Endothelial cell of umbilical vein (primary cell): ENCODE data around the gene RFX2. TPM values are rescaled to one million over a fixed set of nuclear protein-coding genes. Genes with fewer than 3 reads are reported as not detected.

Experiments
- BruUV-seq: library from RNA; stranded (reverse); fragments of 400-500 nt; replicated peaks from 2 replicates; lab custom pipeline; 2021; lab: Mats Ljungman, UMichigan
- CTCF ChIA-PET: fragments of 300-600, 350-600 bp; sonication (Branson Sonifier 250); formaldehyde crosslinking; loops from one replicate; lab custom pipeline; 2021; ENCODE audit warnings: antibody characterized with exemption, inconsistent platforms; lab: Charles Lee
- POLR2A ChIA-PET: fragments of 300-600, 350-600 bp; sonication (Branson Sonifier 250); formaldehyde crosslinking; loops from one replicate; lab custom pipeline; 2021; ENCODE audit warnings: antibody characterized with exemption, inconsistent platforms; lab: Charles Lee
- DNase-seq: peaks from one replicate; pipeline ENCODE4 v3.0.0-alpha.2; 2011; ENCODE audit warnings: low read depth, low spot score
- FAIRE-seq: peaks from 2 replicates; lab custom pipeline; 2011; peaks lifted over from hg19 to GRCh38; lab: Jason Lieb, UNC
- H2AFZ ChIP-seq: 2 replicates; pipeline ENCODE4 v1.6.0; 2012; ENCODE audit warnings: low read depth, low read length, control low read depth, inconsistent platforms
- H3K27ac ChIP-seq: 2 replicates; pipeline ENCODE4 v1.5.1; 2011; ENCODE audit warnings: low read depth, mild to moderate bottlenecking, control low read depth, low read length, moderate library complexity; ENCODE audit not compliant: insufficient read depth
- H3K27me3 ChIP-seq, 2 experiments: 2 replicates each; pipeline versions ENCODE4 v1.6.0 to v1.6.1; 2011; ENCODE audit warnings: low read length in 2 of 2, mixed read lengths in 1 of 2; ENCODE audit not compliant: control insufficient read depth in 2 of 2, insufficient read depth in 2 of 2
- H3K36me3 ChIP-seq, 2 experiments: 2 replicates in 1 of 2; 3 replicates in 1 of 2; pipeline ENCODE4 v1.5.1; 2011; ENCODE audit warnings: low read length in 2 of 2, mild to moderate bottlenecking in 1 of 2, moderate library complexity in 1 of 2; ENCODE audit not compliant: control insufficient read depth in 2 of 2, insufficient read depth in 2 of 2; ENCODE audit errors: extremely low read depth in 1 of 2
- H3K4me1 ChIP-seq: 3 replicates; pipeline ENCODE4 v1.5.1; 2011; ENCODE audit warnings: mild to moderate bottlenecking, low read length; ENCODE audit not compliant: control insufficient read depth, insufficient read depth; ENCODE audit errors: extremely low read depth
- H3K4me2 ChIP-seq: 2 replicates; pipeline ENCODE4 v1.6.1; 2011; ENCODE audit warnings: low read length, control low read depth, mixed read lengths; ENCODE audit not compliant: insufficient read depth
- H3K4me3 ChIP-seq, 3 experiments: fragments of 200-600 bp in 1 of 3; sonication (generic), shearing (Covaris generic) in 1 of 3; replicated peaks in 1 of 3; 2 replicates each; pipeline ENCODE4 v1.5.1; 2011 to 2016; ENCODE audit warnings: control low read depth in 3 of 3, low read length in 3 of 3, mild to moderate bottlenecking in 2 of 3, inconsistent platforms in 1 of 3, low read depth in 1 of 3, moderate library complexity in 1 of 3; ENCODE audit not compliant: insufficient read depth in 1 of 3
- H3K79me2 ChIP-seq: 2 replicates; pipeline ENCODE4 v1.6.0; 2012; ENCODE audit warnings: low read length, inconsistent platforms; ENCODE audit not compliant: control insufficient read depth, insufficient read depth
- H3K9ac ChIP-seq: replicated peaks from 2 replicates; pipeline ENCODE3; 2011; ENCODE audit warnings: low read length, control low read depth; ENCODE audit not compliant: insufficient read depth; ENCODE audit errors: extremely low read depth
- H3K9me1 ChIP-seq: replicated peaks from 3 replicates; pipeline ENCODE4 v1.6.0; 2011; ENCODE audit warnings: mild to moderate bottlenecking, low read length; ENCODE audit not compliant: control insufficient read depth, insufficient read depth; ENCODE audit errors: extremely low read depth
- H3K9me3 ChIP-seq: replicated peaks from 2 replicates; pipeline ENCODE4 v1.5.1; 2012; ENCODE audit warnings: low read length, inconsistent platforms; ENCODE audit not compliant: control insufficient read depth, insufficient read depth
- H4K20me1 ChIP-seq: replicated peaks from 2 replicates; pipeline ENCODE3; 2011; ENCODE audit warnings: mild to moderate bottlenecking, low read length; ENCODE audit not compliant: control insufficient read depth, insufficient read depth; ENCODE audit errors: extremely low read depth
- EZH2 ChIP-seq: IDR thresholded peaks from 2 replicates; pipeline ENCODE4 v1.6.1; 2012; ENCODE audit warnings: borderline replicate concordance, low read depth, mild to moderate bottlenecking, moderate library complexity, low read length, inconsistent platforms; ENCODE audit not compliant: severe bottlenecking
- FOS ChIP-seq: IDR thresholded peaks from 2 replicates; pipeline ENCODE4 v1.6.1; 2011; ENCODE audit warnings: mild to moderate bottlenecking, low read length, moderate library complexity, borderline replicate concordance; ENCODE audit not compliant: insufficient read depth
- GATA2 ChIP-seq: IDR thresholded peaks from 2 replicates; pipeline ENCODE4 v1.7.0; 2011; ENCODE audit warnings: low read depth, mild to moderate bottlenecking, moderate library complexity, mixed read lengths, low read length; ENCODE audit not compliant: insufficient read length, insufficient read depth
- JUN ChIP-seq: IDR thresholded peaks from 2 replicates; pipeline ENCODE4 v1.6.1; 2011; ENCODE audit warnings: borderline replicate concordance, low read depth; ENCODE audit not compliant: insufficient read length, insufficient read depth
- MYC ChIP-seq: IDR thresholded peaks from one replicate; pipeline ENCODE4 v1.6.1; 2011; ENCODE audit warnings: mild to moderate bottlenecking, low read depth, low read length
- POLR2A ChIP-seq: IDR thresholded peaks from 2 replicates; pipeline ENCODE4 v1.6.1; 2012; ENCODE audit warnings: low read depth, mild to moderate bottlenecking, control low read depth, low read length
- POLR2AphosphoS5 ChIP-seq: IDR thresholded peaks from 2 replicates; pipeline ENCODE4 v1.6.1; 2012; ENCODE audit warnings: low read depth, mild to moderate bottlenecking, control low read depth, low read length, moderate library complexity; ENCODE audit not compliant: insufficient read depth
- dilution Hi-C: fragments of 300-500 bp; cut with MboI; formaldehyde crosslinking; loops from one replicate; pipeline ENCODE4 v1.15.0; 2019; ENCODE audit warnings: low sequenced_read_pairs; ENCODE audit not compliant: extremely low pct_ligation_motif_present
- intact Hi-C: fragments of 100-400 bp; cut with micrococcal nuclease; formaldehyde crosslinking; loops from one replicate; pipeline ENCODE4 v1.10.0; 2022
- polyA plus RNA-seq, 4 experiments: library from polyadenylated mRNA; depleted of rRNA in 3 of 4; stranded (reverse) in 3 of 4; unstranded in 1 of 4; fragments of >200 nt; gene quantifications; 2 replicates each; pipeline versions ENCODE4 v1.2.1 to v1.2.3, GENCODE V29; 2011 to 2012; ENCODE audit warnings: missing spikeins in 1 of 4
- total RNA-seq: library from RNA; stranded (reverse); gene quantifications from 2 replicates; pipeline ENCODE4 v1.2.3, GENCODE V29; 2021
- TF ChIP-seq, protein P1 (sequence below): IDR thresholded peaks from 2 replicates; pipeline ENCODE4 v1.6.1; 2011; ENCODE audit not compliant: insufficient read depth, insufficient read length
- TF ChIP-seq, protein P2 (sequence below), 2 donors: IDR thresholded peaks; 1 replicate in 1 of 2; 2 replicates in 1 of 2; pipeline ENCODE4 v1.5.1; 2011; ENCODE audit warnings: low read length in 2 of 2, mild to moderate bottlenecking in 2 of 2, moderate library complexity in 2 of 2, control low read depth in 1 of 2, inconsistent platforms in 1 of 2, low read depth in 1 of 2; ENCODE audit not compliant: insufficient read depth in 1 of 2; ENCODE audit errors: extremely low read depth in 1 of 2

The RFX2 gene
- total and polyA plus RNA-seq, 2 donors (not counting 3 experiments of a cell fraction or from before 2014, with no cell fraction given): 16.1 to 19.0 TPM

DNA sequence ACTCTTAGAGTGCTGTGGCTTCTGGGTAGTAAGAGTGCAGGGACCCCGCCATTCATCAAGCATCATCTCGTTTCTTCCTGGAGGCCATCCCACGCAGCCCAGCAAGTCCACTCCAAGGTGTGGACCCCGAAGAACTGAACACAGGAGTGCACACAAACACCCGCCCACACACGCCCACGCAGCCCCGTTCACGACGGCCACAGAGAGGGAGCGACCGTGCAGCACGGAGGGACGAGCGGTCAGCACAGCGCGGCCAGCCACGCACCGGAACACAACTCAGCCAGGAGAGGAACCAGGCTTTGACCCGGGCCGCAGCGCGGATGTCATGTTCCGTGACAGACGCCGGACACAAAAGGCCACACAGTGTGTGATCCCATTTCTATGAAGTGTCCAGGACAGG lies 114.2 kb downstream of the RFX2 start:
- H3K4me1 ChIP-seq: peaks cover 15% of the 10 kb centered on the region
- H3K79me2 ChIP-seq: no peaks in the 10 kb centered on the region
- no peak overlapping the region for H3K4me3 ChIP-seq
- ChIA-PET CTCF (interaction anchor here (1.0 to 3.6 kb wide), 3 partner anchors 8 to 26 kb away, joined by 3 to 20 read pairs (median 6); no protein-coding TSS in a partner anchor), POLR2A (no interaction called here)
- no peak overlapping the region for H3K9ac ChIP-seq
- no peaks in the 10 kb centered on the region for H3K9me3 ChIP-seq
- no peak overlapping the region for H2AFZ ChIP-seq
- intact Hi-C loops: no loop called here
- no peaks in the 10 kb centered on the region for H3K9me1 ChIP-seq
- H3K27me3 ChIP-seq: no peaks in the 10 kb centered on the region
- H3K36me3 ChIP-seq: peaks cover 0 to 12% of the 10 kb centered on the region in 2 experiments
- no peak for FAIRE-seq
- dilution Hi-C loops: no loop called here
- no peak overlapping the region for H3K27ac ChIP-seq
- BruUV-seq: no TSS peak
- TF ChIP-seq, protein P1, sequence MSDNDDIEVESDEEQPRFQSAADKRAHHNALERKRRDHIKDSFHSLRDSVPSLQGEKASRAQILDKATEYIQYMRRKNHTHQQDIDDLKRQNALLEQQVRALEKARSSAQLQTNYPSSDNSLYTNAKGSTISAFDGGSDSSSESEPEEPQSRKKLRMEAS: no peak
- TF ChIP-seq, protein P2, sequence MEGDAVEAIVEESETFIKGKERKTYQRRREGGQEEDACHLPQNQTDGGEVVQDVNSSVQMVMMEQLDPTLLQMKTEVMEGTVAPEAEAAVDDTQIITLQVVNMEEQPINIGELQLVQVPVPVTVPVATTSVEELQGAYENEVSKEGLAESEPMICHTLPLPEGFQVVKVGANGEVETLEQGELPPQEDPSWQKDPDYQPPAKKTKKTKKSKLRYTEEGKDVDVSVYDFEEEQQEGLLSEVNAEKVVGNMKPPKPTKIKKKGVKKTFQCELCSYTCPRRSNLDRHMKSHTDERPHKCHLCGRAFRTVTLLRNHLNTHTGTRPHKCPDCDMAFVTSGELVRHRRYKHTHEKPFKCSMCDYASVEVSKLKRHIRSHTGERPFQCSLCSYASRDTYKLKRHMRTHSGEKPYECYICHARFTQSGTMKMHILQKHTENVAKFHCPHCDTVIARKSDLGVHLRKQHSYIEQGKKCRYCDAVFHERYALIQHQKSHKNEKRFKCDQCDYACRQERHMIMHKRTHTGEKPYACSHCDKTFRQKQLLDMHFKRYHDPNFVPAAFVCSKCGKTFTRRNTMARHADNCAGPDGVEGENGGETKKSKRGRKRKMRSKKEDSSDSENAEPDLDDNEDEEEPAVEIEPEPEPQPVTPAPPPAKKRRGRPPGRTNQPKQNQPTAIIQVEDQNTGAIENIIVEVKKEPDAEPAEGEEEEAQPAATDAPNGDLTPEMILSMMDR (IDR thresholded peaks at IDR 0.05; ENCODE audit: extremely low read depth in 1 of 2, insufficient read depth in 1 of 2, low read depth in 1 of 2, low read length in 2 of 2): no peak
- no peak for TF ChIP-seq POLR2A
- TF ChIP-seq JUN: no peak
- no peak for TF ChIP-seq EZH2
- TF ChIP-seq POLR2AphosphoS5: no peak
- no peak for TF ChIP-seq GATA2
- TF ChIP-seq MYC: no peak
- no peak for TF ChIP-seq FOS
- no peak for DNase-seq
- no peak overlapping the region for H3K4me2 ChIP-seq
- H4K20me1 ChIP-seq: no peaks in the 10 kb centered on the region
